Stimulated activated CD8-positive, alpha-beta memory T cell treated with anti-CD3 and anti-CD28 coated beads, Interleukin-4, amount 100 ng/mL, for 1 hour (primary cell): ENCODE measurements around the gene RAB14.
"Not testable (repeated sequence)": the region's sequence is repeated elsewhere in the genome, so short reads cannot be mapped to it uniquely, and the experiment has no call there.

Experiments
- DNase-seq, 2 donors: peaks; one replicate each; pipeline ENCODE4 v3.0.0-alpha.2; 2020; ENCODE audit warnings: low read depth in 2 of 2, low spot score in 1 of 2

Gene RAB14

DNA sequence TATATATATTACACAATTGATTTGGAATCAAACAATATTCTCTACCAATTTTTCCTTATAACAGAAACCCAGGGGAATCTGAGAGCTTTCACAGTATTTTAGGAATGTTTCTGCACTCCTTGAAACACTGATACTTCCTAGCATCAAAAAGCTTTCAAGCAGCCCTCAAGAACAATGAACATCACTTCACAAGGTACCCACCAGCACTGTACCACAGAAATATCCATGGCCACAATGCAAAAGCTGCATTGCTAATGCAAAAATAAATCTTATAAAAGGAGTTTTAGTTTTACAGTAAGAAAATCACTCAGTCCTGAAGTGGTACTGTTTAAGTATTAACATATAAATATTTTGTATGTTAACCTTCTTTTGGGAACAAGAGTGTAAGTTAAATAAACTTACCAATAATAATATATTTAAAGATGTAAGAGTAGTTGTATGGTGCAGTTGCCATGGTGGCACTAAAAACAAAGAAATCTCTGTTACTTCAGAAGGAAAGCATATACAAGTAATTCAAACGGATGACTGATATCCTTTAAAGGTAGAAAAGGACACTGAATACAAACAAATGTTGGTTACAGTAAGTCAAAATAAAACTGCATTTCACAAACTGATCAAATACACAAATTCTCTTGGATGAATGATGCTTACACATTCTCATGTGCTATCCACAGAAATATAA lies 8.6 kb downstream of the RAB14 start:
- DNase-seq = no peak

DNA sequence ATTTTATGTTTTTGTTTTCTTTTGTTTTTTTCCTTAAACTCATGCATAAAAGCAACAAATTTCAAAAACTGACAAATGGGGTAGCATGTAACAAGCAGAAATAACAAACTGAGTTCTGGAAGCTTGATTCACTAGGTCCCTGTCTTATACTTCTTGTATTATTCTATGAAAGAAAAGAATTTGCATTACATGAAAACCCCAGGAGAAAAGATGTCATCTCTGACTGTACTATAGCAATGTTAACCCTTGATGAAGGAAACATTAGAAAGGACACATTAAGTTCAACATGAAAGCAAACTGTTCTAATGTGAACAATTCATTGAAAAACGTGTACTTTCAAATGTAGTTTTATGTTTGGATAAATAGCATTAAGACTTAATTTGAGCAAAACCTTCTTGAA lies 9.2 kb downstream of the RAB14 start:
- no peak for DNase-seq

DNA sequence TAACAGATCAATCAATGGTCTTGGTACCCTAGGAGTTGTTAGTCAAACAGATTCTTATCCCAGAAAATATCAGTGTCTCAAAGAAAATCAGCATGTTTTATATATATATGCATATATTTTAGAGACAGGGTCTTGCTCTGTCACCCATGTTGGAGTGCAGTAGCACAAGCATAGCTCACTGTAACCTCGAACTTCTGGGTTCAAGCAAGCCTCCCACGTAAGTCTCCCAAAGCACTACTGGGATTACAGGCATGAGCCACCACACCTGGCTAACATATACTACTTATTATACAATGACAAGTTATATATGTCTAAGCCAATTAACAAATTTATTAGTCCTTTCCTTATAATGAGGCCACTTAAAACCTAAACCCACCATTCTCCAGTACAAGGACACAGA lies 10.4 kb downstream of the RAB14 start:
- DNase-seq = no peak

DNA sequence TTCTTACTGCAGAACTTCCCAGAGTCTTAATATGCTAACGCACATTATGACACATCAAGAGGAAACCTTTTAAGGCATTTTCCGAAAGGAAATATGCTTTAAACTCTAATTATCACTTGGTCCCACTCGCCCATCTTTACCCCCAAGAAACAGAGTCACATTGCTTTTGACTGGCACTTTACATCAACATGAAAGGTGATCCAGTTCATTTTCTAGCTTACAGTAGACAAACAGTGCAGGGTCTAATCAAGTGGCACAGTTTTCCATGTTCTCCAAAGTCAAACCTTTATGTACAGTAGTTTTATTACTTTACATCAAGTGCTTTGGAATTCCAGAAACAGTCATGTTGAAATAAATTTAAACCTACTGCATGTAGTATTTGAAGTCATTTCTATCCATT lies 12.0 kb downstream of the RAB14 start:
- DNase-seq = no peak

DNA sequence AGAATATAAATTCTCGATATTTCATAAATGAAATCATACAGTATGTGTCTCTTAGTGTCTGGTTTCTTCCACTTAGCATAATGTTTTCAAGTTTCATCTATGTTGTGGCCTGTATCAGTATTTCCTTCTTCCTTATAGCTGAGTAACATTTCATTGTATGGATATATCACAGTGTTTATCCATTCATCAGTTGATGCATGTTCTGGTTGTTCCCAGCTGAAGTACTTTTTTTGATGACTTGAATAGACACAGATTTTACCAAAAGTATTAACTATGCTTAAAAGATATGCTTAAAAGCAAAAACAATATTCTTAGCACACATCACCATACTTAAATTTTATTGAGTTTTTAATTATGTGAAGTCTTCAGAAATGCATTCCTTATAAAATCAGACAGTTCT lies 12.7 kb downstream of the RAB14 start:
- DNase-seq = no peak

DNA sequence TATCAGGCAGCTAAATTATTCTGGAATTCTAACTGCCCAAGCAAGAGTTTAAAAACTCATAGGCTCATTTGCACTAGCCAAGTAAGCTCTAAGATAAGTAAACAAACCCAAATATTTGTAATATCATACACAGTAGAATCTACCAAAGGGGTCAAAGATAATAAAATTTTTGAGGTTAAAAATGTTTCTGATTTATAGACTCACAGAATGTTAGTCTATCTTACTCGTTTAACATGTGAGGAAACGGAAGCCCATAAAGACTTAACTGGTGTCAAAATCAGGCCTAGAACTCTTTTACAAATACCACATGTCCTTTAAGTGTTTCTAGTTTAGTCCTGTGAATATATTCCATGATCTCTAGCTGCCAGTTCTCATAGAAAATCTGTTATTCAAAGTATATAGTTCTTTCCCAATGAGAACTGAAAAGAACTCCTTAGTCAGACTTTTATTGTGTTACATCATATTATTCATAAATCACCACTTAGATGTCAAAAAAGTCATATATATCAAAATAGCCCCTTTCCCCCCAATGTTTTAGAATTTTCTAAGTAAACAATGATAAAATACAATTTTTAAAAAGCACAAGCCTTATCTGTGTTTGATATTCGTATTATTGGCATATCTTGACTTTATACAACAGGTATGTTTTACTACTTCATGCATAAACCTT lies 13.9 kb downstream of the RAB14 start:
- DNase-seq = no peak

DNA sequence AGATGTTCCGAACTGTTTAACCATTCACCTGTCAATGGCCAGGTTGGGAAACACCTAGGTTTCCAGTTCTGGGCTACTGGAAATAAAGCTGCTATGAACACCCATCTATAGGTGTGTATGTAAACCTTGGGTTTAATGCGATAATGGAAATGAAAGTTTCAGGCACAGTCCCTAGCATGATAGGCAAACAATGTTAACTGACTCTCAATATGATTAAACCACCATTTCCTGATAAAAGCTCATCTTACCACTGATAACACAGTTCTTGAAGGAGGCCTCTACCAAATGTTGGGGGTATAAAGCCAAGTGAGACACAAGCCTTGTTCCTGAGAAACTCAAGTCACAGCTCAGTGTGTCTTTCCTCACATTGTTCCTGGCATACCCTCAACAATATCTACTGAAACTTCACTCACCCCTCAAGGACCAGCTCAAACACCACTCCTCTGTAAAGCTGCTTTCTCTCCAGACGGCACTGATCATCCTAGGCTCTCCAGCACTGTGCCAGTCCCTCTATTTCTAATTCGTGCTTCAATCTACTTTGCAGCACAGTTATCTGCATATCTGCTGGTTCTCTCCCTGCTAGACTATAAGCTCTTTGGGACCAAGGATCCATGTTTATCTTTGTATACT lies 15.8 kb downstream of the RAB14 start:
- no peak for DNase-seq

DNA sequence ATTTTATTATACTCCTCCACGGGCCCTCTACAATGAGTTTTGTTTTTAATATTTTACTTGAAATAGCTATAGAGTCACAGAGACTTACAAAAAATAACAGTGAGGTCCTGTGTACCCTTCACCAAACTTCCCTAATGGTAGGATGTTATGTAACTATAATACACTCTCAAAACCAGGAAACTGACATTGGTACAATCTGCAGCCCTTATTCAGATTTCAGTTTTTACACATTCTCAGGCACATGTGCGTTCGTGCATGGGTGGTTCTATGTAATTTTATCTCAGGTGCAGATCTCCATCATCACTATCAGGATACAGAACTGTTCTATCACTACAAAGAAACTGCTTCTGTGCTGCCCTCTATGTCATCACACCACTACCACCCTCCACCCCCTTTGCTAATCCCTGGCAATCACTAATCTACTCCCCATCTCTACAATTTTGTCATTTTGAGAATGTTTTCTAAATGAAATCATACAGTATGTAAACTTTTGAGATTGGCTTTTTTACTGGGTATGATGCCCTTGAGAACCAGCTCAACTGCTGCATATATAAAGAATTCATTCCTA lies 16.4 kb downstream of the RAB14 start:
- no peak for DNase-seq

DNA sequence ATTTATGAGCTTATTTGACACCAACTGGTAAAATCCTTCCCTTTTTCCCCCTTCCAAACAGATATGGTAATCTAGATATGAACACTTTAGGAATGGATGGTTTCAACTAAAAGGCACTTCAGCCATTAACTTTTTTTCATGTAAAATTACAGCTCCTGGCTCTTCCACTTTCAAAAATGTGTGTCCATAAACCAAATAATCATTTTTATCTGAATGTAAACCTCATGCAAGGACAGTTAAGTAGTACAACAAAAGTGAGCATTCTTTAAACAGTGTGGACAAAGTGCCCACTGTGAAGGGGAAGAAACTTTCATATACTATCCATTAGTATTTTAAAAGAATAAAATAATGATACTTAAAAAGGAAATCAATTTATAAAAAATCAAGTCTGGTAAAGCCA lies 17.2 kb downstream of the RAB14 start:
- no peak for DNase-seq

DNA sequence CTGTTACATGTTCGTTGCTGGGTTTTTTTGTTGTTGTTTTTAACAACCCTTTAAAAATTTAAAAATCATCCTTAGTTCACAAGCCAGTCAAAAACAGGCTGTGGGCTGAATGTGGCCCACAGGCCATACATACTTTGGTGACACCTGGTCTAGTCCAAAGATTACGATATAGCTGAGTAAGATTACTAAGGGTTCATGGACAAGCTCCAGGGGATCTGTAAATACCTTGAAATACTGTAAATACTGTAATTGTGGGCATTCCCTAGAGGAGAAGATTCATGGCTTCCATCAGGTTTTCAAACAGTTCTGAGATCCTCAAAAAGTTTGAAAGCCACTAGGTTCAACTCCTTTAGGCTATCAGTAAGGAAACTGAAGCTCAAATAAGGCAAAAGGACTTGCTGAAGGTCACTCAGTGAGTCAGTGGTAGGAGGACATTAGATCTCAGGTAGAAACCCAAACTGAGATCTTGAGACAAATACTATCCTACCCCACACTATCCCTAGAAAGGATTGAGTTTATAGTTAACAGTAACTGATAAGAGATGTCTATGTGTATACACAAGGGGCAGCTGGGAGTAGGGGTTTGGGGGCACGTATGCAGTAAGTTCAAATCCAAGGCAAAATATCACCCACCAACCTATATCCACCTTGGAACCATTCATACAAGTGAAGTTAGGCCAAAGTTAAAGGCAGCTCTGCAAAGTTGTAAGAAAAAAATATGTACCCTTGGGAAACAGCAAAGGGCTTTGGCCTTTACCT lies 17.8 kb downstream of the RAB14 start:
- DNase-seq = no peak

DNA sequence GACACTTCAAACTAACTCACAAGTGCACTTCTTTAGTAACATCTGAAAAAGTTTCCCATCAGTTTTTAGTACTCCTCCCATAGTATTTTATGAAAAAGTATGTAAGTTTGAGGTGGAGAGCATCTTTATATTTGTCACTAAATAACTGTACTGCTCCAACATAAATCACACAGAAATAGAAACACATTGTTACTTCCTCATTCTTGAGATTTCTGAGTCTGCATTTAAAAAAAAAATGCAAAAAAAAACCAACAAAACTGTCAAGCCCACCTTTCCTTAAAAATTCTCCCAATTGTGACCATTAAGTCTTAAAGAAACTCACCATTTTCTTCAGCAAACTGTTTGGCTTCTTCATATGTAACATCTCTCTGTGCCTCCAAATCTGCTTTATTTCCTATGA lies 18.7 kb downstream of the RAB14 start:
- no peak for DNase-seq

DNA sequence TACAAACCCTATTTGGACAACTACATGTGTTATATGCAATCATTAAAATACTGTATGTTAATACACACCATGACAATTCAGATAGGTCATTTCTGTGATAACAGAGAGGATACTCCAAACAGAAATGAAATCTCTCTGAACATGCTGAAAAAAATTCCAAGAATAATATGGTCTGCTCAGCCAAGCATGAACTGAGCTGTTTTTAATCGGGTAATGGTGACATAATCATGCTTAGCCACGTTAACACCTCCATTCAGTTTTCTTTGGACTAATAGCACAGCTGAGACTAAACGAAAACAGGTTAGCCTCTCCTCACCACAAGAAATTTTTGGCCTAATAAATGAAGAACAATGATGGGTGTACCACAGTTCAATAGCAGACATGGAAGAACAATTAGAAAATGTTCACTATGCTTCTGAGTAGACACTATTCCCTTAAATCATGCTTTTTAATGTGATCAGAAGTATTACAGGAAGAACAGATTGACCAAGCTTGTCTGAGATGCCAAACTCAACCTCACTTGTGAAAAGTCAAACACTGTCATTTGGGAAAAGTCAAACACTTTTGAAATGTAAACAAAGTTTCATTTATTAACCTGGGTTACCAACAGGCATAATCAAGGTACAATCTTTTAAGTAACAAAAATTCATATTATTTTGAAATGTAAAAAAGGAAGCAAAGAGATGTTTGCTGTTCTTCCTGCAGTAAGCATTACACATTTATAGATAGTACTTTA lies 19.4 kb downstream of the RAB14 start:
- no peak for DNase-seq

DNA sequence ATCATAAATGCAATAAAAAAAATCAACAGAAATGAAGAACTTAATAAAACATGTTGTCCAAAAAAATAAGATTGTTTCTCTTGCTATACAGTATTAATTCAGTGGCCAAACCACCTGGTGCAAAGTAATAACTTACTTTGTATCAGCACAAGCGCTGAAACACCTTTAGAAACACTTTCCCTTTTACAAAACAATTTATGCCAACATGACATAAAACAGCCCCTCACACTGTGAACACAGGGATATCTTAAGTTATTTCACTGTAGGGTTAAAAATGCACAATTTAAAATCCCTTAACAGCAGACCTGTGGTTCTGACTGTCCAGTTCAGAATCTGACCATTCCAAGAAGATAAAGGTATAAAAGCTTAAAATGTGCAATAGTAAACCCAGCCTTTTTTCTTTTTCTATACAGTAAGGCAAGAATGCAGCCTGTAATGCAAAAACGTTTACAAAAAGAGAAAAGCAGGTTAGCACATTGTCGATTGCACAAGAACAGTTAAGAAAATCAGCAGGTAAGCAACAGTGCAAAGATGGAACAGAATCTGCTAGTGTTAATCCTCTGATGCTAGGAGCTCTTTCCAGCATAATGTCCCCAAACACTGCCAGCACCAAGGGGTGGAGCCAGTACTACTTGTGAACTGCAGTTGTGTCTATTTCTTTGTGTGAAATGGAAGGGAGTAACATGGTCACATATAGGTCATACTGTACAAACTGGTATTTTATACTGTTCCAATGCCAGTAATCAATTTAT lies 21.6 kb downstream of the RAB14 start:
- no peak for DNase-seq

DNA sequence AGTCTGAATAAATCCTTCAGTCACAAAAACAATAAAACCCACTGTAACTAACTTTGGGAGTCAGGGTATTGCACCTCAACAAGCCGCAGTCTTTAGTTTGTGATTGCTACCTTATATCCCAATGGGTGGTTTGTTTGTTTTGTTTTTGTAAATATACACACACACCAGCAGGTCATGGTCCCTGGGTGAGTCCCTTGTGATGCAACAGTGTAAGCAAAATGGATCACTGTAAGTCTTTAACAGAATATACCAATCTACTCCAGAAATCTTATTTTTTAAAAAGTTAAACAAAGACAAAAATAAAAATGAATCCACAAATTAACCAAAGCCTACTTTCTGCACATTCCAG lies 22.3 kb downstream of the RAB14 start:
- DNase-seq = not testable (repeated sequence)

DNA sequence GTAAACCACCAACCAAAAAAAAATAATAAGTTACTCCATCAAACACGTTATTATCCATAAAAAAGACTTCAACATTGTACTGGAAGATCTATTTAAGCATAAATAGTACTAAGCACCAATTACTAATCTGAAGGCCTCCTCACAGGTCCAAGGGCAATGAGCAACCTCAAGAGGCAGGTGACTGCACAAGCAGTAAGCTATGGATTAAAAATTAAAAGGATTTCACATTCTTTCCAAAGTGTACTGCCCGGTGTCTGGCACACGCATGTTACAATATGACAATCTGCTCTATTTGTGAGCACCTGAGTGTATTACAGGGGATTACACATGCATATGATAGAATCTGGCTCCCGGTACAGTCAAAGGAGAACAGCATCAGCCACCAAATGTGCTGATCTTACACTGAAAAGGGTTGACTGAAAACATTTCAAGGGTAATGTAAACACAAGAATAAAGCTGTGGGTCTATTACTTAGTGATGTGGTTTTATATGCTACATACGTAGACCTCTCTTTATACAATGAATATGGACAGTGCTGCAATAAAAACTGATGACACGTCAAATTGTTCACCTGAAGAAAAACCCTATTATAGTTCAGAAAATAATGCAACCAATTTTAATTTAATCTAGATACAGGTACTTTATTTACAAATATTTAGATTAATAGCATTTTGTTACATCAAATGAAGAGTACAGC lies 22.8 kb downstream of the RAB14 start:
- DNase-seq = no peak

DNA sequence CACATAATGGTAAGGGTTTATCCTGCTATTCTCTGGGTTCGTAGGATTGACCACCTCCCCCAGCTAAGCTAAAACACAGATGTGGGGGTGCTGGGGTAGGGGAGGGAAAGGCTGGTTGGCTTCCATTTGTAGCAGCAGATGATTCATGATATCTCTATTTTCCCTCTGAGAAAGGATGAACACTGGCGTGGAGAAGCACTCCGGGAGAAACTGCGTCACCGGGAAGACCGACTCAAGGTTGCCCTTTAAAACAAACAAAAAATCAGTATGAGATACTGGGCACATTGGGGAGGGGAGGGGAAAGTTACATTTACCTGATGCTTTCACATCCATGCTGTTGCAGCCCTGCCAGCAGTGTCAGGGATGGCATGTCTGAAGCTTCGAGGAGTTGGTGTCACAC lies 28.2 kb downstream of the RAB14 start:
- DNase-seq = no peak

DNA sequence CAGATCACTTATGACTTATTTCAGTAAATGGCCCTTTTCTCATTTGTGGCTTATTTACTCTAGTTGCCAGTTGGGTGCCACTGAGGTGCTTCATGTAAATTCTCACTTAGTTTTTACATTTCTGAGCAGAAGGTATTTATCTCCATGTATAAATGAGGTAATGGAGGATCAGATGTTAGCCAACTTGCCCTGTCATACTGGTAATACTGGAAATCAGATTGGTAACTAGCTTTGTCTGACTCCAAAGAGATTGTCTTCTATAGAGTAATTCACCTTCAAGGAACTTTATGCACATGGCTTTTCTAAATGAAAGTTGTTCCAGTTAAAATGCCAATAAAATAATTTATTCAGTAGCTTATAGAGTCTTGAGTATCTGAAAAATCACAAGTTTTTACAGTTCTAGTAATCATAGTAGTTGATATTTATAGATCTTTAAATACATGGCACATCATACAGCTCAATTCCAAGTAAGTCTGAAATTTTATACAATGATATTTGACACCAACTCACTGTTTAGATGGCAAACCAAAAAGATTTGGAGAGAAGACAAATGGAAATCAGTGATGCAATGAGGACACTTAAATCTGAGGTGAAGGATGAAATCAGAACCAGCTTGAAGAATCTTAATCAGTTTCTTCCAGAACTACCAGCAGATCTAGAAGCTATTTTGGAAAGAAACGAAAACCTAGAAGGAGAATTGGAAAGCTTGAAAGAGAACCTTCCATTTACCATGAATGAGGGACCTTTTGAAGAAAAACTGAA lies 28.8 kb downstream of the RAB14 start:
- DNase-seq = no peak

DNA sequence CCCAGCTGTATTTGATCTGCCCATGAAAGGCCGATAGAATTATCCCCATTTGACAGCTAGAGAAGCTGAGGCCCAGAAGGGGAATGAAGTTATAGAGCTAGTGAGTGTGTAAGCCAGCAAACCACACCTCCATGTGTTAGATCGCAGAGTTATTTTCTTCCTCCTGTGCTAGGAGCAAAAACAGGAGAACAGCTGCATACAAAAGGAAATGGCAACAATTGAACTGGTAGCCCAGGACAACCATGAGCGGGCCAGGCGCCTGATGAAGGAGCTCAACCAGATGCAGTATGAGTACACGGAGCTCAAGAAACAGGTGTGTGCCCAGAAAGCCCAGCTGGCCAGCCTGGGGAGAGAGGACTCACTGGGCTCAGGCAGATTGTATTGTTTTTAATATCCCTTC lies 30.4 kb downstream of the RAB14 start:
- DNase-seq = no peak

DNA sequence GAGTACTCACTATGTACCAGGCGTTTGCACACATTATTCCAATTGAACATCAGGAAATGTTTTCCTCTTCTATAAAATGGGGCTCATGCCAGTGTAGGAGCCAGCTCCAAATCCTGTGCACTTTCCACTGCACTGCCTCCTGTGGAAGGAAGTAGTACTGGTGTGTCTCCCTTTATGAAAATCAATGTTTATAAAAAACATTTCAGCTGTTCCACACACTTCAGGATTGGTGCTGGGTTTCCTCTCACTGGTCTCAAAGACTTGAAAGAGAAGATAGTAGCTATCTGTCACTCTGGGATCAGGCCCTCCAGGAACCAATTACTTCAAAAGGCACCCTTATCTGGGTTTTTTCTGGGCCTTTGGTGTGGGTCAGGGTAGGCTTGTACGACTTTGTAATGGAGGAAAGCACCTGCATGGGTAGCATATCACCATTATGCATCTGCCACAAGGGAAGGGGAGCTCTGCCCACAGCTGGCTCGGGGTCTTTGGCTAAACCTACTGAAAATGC lies 32.5 kb downstream of the RAB14 start:
- DNase-seq = no peak
